GM21381 (cell line): Measurements from ENCODE around the gene DDRGK1.

Experiments used
- ATAC-seq: cut with Tn5 transposase; IDR thresholded peaks from one replicate; pipeline ENCODE4 v1.9.1; 2021; ENCODE audit warnings: mild to moderate bottlenecking, moderate library complexity; ENCODE audit not compliant: unreplicated experiment

The DDRGK1 gene

GRCh38 chr20:3235666-3236324, 31.3 kb upstream of the DDRGK1 start:
- no peak for ATAC-seq

DNA sequence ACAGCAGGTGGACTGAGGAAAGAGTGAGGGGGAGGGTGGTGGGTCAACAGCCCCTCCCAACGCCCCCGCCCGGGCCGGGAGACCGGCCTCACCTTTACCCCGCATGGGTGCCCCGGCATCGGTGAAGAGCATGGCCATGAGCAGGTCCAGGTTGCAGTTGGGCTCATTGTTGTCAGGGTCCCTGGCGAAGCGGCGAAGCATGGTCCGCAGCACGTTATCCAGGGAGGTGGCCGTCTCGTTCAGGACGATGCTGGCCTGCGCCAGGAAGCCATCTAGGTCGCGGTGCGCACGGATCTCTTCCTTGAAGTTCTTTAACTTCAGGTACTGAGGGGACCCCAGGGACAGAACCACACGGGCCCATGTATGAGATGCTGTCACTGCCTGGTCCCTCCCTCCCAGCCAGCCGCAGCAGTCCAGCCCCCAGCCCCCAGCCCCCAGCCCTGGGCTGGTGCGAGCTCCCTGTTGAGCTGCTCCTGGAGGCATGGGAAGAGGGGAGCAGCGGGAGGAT, 29.6 kb upstream of the DDRGK1 start:
- no peak for ATAC-seq

GRCh38 chr20:3233131-3233990, 28.9 kb upstream of the DDRGK1 start:
- ATAC-seq = no peak

DNA sequence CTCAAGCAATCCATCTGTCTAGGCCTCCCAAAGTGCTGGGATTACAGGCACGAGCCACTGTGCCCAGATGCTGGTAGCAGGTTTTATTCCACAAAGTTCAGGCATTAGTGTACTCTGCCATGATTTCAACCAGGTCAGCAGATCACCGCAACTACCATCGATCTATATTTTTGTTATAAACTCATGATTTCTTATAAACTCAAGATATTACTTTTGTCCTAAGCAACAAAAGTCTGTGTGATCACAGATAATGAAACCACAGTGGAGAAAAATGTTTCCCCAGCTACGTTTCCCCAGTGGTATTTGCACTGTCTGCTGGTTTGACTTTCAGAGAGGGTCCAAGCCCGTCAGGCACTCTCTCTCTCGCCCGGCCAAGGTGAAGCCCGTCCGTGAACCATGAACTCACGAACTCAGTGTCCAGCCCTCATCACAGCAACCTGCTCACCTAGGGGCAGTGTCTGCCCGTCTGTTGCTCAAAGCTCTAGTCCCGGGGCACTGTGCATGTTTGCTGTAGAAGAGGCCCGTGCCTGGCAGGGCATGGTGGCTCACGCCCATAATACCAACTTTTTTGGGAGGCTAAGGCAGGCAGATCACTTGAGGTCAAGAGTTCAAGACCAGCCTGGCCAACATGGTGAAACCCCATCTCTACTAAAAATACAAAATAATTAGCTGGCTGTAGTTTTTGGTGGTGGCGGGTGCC, 27.6 kb upstream of the DDRGK1 start:
- ATAC-seq = no peak

DNA sequence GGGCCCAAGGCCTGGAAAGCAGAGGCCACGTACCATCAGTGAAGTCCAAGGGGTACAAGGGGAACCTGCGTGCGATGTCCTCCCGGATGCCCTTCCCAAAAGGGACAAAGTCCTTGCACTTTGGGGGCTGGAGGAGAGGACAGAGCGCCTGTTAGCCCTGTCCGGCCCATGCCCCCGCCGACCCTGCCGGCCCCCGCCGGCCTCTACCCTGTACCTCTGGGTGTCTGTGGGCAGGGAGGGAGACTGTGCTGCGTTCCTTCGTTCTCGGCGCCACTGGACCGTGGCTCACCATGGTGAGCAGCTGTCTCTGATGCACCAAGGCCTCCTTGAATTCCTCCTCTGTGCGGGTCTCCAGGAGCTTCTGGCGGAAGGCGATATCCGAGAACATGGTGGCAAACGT, 26.6 kb upstream of the DDRGK1 start:
- no peak for ATAC-seq

- no peak for ATAC-seq
These were observed 25.3 kb upstream of the DDRGK1 start for GRCh38 chr20:3229798-3230197.

DNA sequence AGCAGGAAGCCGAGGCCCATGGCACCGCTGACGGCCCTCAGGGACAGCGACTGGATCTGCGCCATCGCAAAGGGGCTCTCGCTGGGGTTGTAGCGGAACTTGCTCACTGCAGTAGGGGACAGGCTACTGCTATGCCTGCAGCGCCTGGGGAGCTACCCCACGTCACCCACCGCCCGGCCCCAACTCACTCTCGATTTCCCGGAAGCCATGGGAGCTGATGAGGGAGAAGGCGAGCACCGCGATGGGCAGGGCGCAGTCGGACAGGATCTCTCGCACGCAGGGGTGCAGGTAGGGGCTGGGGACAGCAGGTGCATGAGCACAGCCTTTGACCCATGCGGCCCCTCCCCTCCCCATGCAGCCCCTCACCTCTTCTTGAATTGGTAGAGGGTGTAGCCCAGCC, 24.7 kb upstream of the DDRGK1 start:
- no peak for ATAC-seq

DNA sequence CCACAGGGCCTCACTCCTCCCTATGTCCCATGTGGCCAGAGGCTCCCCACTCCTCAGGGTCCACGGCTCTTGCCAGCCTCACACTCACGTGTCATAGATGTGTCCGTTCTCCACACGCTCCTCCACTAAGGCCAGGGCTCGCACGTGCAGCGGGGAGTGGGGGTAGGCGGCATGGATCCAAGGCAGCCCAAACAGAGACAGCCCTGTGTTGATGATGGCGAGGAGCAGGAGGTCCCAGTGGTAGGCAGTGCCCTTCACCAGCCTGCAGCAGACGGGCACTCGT, 24.2 kb upstream of the DDRGK1 start:
- no peak for ATAC-seq

DNA sequence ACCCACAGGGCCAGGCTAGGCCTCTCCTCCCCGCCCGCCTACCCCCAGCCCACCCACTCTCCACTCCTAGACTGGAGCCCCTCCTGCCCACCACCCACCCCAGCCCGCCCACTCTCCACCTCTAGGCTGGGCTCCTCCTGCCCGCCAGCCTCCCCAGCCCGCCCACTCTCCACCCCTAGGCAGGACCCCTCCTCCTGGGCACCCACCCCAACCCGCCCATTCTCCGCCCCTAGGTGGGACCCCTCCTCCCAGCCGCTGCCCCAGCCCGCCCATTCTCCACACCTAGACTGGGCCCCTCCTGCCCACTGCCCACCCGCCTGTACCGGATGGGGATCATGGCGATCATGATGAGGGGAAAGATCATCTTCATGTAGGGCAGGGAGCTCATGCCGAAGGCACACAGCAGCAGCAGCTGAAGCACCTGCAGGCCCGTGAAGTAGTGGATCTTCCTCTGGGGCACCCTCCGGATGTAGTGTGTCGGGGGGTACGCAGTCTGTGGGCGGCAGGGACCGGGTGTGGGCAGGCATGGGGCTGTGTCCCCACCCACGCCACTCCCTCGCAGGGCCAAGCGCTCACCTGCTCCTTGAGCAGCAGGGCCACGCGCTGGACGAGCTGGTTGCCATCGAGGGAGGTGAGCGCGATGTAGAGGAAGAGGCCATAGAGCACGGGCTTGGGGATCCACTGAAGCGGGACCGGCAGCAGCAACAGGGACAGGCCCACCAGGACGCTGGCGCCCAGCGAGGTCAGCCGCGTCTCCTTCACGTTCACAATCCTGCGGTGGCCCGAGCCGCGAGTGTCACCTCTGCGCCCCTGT, 23.7 kb upstream of the DDRGK1 start:
- no peak for ATAC-seq

DNA sequence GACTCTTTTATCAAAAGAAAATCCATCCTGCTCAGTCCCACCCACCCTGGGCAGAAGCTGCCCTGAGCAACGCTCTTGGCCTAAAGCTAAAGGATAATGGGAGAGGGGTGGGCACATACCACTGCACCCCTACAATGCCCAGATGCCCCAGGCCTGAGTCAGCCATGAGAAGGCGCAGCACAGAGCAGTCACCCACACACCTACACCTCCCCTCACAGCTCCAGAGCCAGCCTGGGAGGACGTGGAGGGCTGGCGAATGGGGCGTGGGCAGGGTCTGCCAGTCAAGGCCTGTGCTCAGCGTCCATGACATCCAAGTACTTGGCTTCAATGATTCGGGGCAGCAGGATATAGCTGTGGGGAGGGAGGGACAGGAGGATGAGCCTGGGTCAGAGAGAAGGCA, 23.0 kb upstream of the DDRGK1 start:
- ATAC-seq = no peak

GRCh38 chr20:3226864-3227263, 22.4 kb upstream of the DDRGK1 start:
- no peak for ATAC-seq

- no peak for ATAC-seq
These were observed 21.6 kb upstream of the DDRGK1 start for GRCh38 chr20:3226093-3226492.

DNA sequence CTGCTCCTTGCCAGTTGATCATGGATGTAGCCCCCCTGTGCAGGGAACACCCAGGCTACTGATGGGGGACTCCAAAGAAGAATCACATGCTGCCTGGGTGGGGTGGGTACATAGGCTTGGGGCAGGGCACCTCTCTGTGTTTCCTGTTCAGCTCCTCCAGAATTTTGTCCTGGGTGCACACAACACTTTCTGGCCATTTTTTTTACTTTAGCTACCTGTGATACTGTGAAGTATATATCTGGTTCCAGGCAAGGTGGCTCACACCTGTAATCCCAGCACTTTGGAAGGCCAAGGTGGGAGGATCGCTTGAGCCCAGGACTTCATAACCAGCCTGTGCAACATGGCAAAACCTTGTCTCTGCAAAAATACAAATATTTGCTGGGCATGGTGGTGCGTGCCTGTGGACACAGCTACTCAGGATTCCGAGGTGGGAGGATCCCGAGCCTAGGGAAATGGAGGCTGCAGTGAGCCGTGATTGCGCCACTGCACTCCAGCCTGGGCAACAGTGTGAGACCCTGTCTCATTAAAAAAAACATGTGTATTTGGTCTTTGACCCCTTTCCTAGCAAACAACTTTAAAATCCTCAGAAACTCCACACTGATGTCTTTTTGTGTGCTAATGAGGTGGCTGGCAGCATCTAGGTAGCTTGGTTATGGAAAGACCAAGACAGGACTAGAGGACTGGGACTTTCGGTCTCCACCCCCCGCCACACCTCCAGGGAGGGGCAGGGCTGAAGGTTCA, 20.4 kb upstream of the DDRGK1 start:
- ATAC-seq = no peak

DNA sequence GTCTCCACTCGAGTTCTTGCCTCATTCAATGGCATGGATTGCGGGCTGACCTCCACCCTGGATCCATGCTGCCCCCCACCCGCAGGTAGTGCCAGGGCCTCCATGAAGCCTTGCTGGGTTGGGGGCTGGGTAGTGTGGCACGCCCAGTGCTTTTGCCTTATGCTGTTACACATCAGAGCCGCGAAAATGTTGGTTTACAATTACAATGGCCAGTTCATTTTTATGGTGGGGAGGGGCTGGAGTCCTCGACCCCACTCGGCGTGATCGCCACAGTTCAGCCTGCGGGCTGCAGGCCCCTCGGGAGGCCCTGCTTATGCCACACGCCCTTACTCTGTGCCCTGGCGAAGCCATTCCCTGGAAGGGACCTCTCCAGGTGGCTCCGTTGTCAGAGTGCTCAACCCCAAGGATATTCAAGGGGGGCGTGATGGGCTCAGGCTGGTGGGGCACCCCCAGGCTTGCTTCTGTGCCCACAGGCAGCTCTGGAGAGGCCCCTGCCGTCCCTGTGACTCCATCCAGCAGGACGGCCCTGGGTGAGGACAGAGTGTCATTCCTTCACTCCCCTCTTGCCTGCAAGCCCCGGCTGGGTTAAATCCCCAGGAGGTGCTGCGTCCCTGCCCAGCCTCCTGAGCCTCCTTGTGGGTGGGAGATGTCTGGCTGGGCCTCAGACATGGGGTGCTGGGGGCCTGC, 19.7 kb upstream of the DDRGK1 start:
- no peak for ATAC-seq

GRCh38 chr20:3223651-3223993, 19.1 kb upstream of the DDRGK1 start:
- no peak for ATAC-seq

- no peak for ATAC-seq
These were observed 18.4 kb upstream of the DDRGK1 start for GRCh38 chr20:3222635-3223600.

DNA sequence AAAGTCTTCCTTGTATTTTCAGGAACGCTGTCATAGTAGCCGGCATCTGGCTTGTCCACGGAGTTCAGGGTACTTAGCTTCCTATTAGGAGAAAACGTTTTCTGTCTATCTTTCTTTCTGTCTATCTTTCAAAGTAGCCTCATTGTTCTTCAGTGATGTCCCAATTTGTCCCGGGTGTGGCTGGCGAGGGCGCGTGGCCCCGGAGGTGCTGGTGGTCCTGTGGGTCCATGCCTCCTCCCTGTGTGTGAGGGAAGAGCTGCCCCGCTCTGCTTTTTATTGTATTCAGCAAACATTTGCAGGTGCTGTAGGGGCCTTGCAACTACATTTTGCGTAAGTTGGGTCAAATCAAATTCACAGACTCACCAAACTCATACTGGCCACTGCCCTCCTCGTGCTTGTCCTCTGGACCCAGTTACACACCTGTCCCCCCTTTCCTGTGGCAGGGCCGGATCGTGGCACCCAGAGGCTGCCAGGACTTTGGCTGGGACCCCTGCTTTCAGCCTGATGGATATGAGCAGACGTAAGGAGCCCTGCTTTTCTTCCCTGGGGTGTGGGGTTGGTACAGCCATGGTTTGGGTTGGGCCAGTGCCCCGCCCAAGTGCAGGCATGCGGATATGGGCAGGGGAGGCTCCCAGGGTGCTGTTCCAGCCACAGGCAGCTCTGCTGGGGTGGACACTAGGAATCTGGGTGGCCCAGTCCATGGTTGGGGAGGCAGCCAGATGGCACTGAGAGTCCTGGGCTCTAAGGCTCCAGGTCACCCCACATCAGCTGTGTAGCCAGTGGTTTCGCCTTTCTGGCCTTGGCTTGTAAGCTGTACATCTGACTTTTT, 17.1 kb upstream of the DDRGK1 start:
- no peak for ATAC-seq
